Gastroesophageal sphincter (tissue), 3 donors: ENCODE data around the gene CTCFL.

Source experiments
- EP300 ChIP-seq: sonication (generic); formaldehyde crosslinking; IDR thresholded peaks from one replicate; pipeline ENCODE4 v1.6.1; 2017; ENCODE audit warnings: antibody characterized with exemption, mild to moderate bottlenecking
- POLR2A ChIP-seq, 2 donors: fragments of 450-650 bp; IDR thresholded peaks; one replicate each; pipeline ENCODE4 v1.6.1; 2017; ENCODE audit warnings: antibody characterized with exemption in 2 of 2, mild to moderate bottlenecking in 2 of 2, moderate library complexity in 1 of 2
- POLR2AphosphoS5 ChIP-seq: sonication (generic); formaldehyde crosslinking; IDR thresholded peaks from one replicate; pipeline ENCODE4 v1.6.1; 2017; ENCODE audit warnings: antibody characterized with exemption
- TF ChIP-seq, protein P1 (sequence below), 4 experiments: fragments of 200-600 bp in 2 of 4; fragments of 450-650 bp in 2 of 4; sonication (generic) in 1 of 4; IDR thresholded peaks; one replicate each; pipeline ENCODE4 v1.5.1; 2017 to 2019; ENCODE audit warnings: antibody characterized with exemption in 4 of 4, mild to moderate bottlenecking in 2 of 4, moderate library complexity in 2 of 4

DNA sequence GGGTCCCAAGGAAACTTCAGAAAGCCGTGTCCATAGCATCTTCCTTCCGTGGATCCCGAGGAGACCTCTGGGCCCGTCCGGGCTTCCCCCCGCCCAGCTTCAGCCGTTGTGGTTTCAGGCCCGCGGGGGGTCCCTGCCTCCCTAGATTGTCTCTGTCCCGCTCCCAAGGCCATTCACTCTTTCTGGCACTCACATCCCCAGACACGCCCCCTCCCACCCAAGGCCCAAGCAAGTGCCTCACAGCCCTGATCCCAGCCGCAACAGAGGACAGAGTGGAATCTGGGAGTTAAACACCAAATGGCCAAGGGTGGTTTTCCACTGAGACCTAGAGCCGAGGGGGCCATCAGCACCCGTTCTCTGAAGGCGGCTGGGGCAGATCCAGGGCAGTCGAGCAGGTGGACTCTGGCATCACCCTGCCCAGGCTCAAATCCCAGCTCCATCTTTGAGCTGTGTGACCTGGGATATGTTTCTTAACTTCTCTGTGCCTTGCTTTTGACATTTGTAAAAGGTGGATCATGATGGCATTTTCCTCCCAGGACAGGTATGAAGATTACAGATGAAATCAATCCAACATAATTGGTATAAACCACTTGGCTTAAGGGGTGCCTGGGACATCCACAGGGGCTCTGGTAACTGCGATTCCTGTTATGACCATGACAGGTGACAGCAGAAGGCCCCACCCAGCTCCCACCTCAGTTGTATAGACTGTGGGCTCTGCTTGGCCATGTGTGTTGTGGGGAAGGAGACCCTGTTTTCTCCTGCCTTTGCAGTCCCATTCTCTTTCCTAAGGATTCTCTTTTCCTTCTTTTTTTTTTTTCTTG is 48.1 kb downstream of the CTCFL start:
- TF ChIP-seq, protein P1, sequence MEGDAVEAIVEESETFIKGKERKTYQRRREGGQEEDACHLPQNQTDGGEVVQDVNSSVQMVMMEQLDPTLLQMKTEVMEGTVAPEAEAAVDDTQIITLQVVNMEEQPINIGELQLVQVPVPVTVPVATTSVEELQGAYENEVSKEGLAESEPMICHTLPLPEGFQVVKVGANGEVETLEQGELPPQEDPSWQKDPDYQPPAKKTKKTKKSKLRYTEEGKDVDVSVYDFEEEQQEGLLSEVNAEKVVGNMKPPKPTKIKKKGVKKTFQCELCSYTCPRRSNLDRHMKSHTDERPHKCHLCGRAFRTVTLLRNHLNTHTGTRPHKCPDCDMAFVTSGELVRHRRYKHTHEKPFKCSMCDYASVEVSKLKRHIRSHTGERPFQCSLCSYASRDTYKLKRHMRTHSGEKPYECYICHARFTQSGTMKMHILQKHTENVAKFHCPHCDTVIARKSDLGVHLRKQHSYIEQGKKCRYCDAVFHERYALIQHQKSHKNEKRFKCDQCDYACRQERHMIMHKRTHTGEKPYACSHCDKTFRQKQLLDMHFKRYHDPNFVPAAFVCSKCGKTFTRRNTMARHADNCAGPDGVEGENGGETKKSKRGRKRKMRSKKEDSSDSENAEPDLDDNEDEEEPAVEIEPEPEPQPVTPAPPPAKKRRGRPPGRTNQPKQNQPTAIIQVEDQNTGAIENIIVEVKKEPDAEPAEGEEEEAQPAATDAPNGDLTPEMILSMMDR (IDR thresholded peaks at IDR 0.05) = no peak
- TF ChIP-seq POLR2A (IDR thresholded peaks at IDR 0.05) (no peak), EP300 (no peak), POLR2AphosphoS5 (no peak)
